ENCODE data around the gene COL5A3.

GRCh38 chr19:10018263-10018662 is 8.0 kb upstream of the COL5A3 start:
- TF ChIP-seq CTCF (IDR thresholded peaks at IDR 0.05) = no peak
- TF ChIP-seq POLR2A (IDR thresholded peaks at IDR 0.05) = no peak

Measured in body of pancreas (tissue), 4 donors.